H1 (cell line): ENCODE measurements around the gene PLAU. TPM values are rescaled to one million over a fixed set of nuclear protein-coding genes. Genes with fewer than 3 reads are reported as not detected.

Source experiments
- CTCF ChIA-PET: fragments of 300-600 bp; sonication (Branson Sonifier 250); formaldehyde crosslinking; loops from one replicate; lab custom pipeline; 2021; ENCODE audit not compliant: partially characterized antibody; lab: Charles Lee
- POLR2A ChIA-PET: fragments of 300-600 bp; sonication (Branson Sonifier 250); formaldehyde crosslinking; loops from one replicate; lab custom pipeline; 2021; ENCODE audit warnings: inconsistent platforms; ENCODE audit not compliant: partially characterized antibody; lab: Charles Lee
- DNase-seq, 2 experiments: peaks; one replicate each; pipeline versions ENCODE4 v3.0.0 to v3.0.0-alpha.2; 2010 to 2022; ENCODE audit warnings: low spot score in 2 of 2, low read depth in 1 of 2, mixed read lengths in 1 of 2
- FAIRE-seq: peaks from 2 replicates; lab custom pipeline; 2011; peaks lifted over from hg19 to GRCh38; lab: Jason Lieb, UNC
- H2AFZ ChIP-seq: 2 replicates; pipeline ENCODE4 v1.8.1; 2012; ENCODE audit warnings: low read length, inconsistent platforms
- H2AK5ac ChIP-seq: 2 replicates; pipeline ENCODE4 v1.6.1; 2013; ENCODE audit warnings: low read depth, low read length
- H2BK120ac ChIP-seq: replicated peaks from 2 replicates; pipeline ENCODE3; 2013; ENCODE audit warnings: low read depth, low read length, inconsistent platforms
- H2BK12ac ChIP-seq: 2 replicates; pipeline ENCODE4 v1.6.1; 2013; ENCODE audit warnings: low read depth, low read length
- H2BK15ac ChIP-seq: 2 replicates; pipeline ENCODE4 v1.6.1; 2013; ENCODE audit warnings: low read length
- H2BK20ac ChIP-seq: 2 replicates; pipeline ENCODE4 v1.6.1; 2013; ENCODE audit warnings: low read length
- H2BK5ac ChIP-seq: 2 replicates; pipeline ENCODE4 v1.6.1; 2013; ENCODE audit warnings: low read depth, low read length
- H3K14ac ChIP-seq: 2 replicates; pipeline ENCODE4 v1.6.1; 2013; ENCODE audit warnings: inconsistent platforms; ENCODE audit not compliant: insufficient read length
- H3K18ac ChIP-seq: 2 replicates; pipeline ENCODE4 v1.6.1; 2013; ENCODE audit warnings: low read length; ENCODE audit errors: extremely low read depth
- H3K23ac ChIP-seq: 2 replicates; pipeline ENCODE4 v1.6.1; 2013; ENCODE audit warnings: inconsistent platforms; ENCODE audit not compliant: insufficient read length
- H3K23me2 ChIP-seq: 2 replicates; pipeline ENCODE4 v1.6.1; 2013; ENCODE audit warnings: low read depth, low read length
- H3K27ac ChIP-seq: 2 replicates; pipeline ENCODE4 v1.6.1; 2011; ENCODE audit warnings: low read depth, low read length, inconsistent platforms
- H3K27me3 ChIP-seq, 4 experiments: replicated peaks in 1 of 4; 1 replicate in 1 of 4; 2 replicates in 3 of 4; pipeline versions ENCODE4 v1.6.1 to v1.8.1; 2011 to 2013; ENCODE audit warnings: low read length in 3 of 4, mild to moderate bottlenecking in 3 of 4, inconsistent platforms in 2 of 4, mixed read lengths in 2 of 4, moderate library complexity in 1 of 4; ENCODE audit not compliant: control insufficient read depth in 3 of 4, insufficient read depth in 3 of 4; ENCODE audit errors: extremely low read depth in 1 of 4
- H3K36me3 ChIP-seq, 4 experiments: 2 replicates each; pipeline versions ENCODE4 v1.6.1 to v1.8.1; 2011 to 2013; ENCODE audit warnings: mild to moderate bottlenecking in 4 of 4, low read length in 3 of 4, moderate library complexity in 2 of 4, control low read depth in 1 of 4, inconsistent platforms in 1 of 4; ENCODE audit not compliant: insufficient read depth in 4 of 4, control insufficient read depth in 2 of 4
- H3K4ac ChIP-seq: replicated peaks from 2 replicates; pipeline ENCODE3; 2013; ENCODE audit warnings: low read length, low read depth, mixed read lengths, inconsistent platforms; ENCODE audit not compliant: insufficient read length
- H3K4me1 ChIP-seq, 4 experiments: replicated peaks in 1 of 4; 1 replicate in 1 of 4; 2 replicates in 3 of 4; pipeline versions ENCODE4 v1.6.1 to v1.8.1; 2011 to 2013; ENCODE audit warnings: low read length in 3 of 4, inconsistent platforms in 2 of 4, mixed read lengths in 1 of 4; ENCODE audit not compliant: insufficient read depth in 4 of 4, control insufficient read depth in 3 of 4
- H3K4me2 ChIP-seq, 2 experiments: 2 replicates each; pipeline versions ENCODE4 v1.6.1 to v1.8.1; 2011 to 2013; ENCODE audit warnings: low read depth in 2 of 2, low read length in 2 of 2, control low read depth in 1 of 2, inconsistent platforms in 1 of 2, mild to moderate bottlenecking in 1 of 2; ENCODE audit not compliant: insufficient read depth in 1 of 2
- H3K4me3 ChIP-seq, 4 experiments: fragments of 200-600, 300-600 bp in 1 of 4; sonication (generic), shearing (Covaris generic), sonication (Bioruptor Twin) in 1 of 4; 2 replicates each; pipeline versions ENCODE4 v1.5.1 to v1.8.1; 2011 to 2016; ENCODE audit warnings: low read length in 4 of 4, low read depth in 3 of 4, control low read depth in 2 of 4, inconsistent platforms in 2 of 4, mild to moderate bottlenecking in 2 of 4, mixed read lengths in 1 of 4, moderate library complexity in 1 of 4; ENCODE audit not compliant: insufficient read depth in 2 of 4; ENCODE audit errors: extremely low read depth in 1 of 4
- H3K56ac ChIP-seq: replicated peaks from 2 replicates; pipeline ENCODE3; 2013; ENCODE audit warnings: low read depth, mild to moderate bottlenecking, mixed read lengths, low read length, inconsistent platforms; ENCODE audit not compliant: insufficient read length
- H3K79me1 ChIP-seq: 2 replicates; pipeline ENCODE4 v1.6.1; 2013; ENCODE audit warnings: low read depth, low read length, control low read depth
- H3K79me2 ChIP-seq, 2 experiments: 2 replicates each; pipeline versions ENCODE4 v1.6.1 to v1.8.1; 2012 to 2013; ENCODE audit warnings: low read length in 2 of 2, mild to moderate bottlenecking in 2 of 2, inconsistent platforms in 1 of 2; ENCODE audit not compliant: insufficient read depth in 2 of 2, control insufficient read depth in 1 of 2
- H3K9ac ChIP-seq, 4 experiments: replicated peaks in 1 of 4; 1 replicate in 1 of 4; 2 replicates in 3 of 4; pipeline versions ENCODE4 v1.6.1 to v1.8.1; 2011 to 2013; ENCODE audit warnings: low read depth in 3 of 4, low read length in 3 of 4, control low read depth in 2 of 4, mild to moderate bottlenecking in 2 of 4, moderate library complexity in 2 of 4, inconsistent platforms in 1 of 4; ENCODE audit errors: extremely low read depth in 1 of 4
- H3K9me3 ChIP-seq, 2 experiments: 2 replicates each; pipeline versions ENCODE4 v1.6.1 to v1.8.1; 2012 to 2013; ENCODE audit warnings: mild to moderate bottlenecking in 2 of 2, moderate library complexity in 2 of 2, control low read depth in 1 of 2, inconsistent platforms in 1 of 2, low read depth in 1 of 2, low read length in 1 of 2, mixed read lengths in 1 of 2; ENCODE audit not compliant: insufficient read depth in 2 of 2
- H4K20me1 ChIP-seq, 2 experiments: replicated peaks in 1 of 2; 2 replicates each; pipeline versions ENCODE3 to v1.8.1; 2011 to 2013; ENCODE audit warnings: inconsistent platforms in 2 of 2, low read length in 2 of 2, mild to moderate bottlenecking in 1 of 2; ENCODE audit not compliant: insufficient read depth in 2 of 2, control insufficient read depth in 1 of 2
- H4K5ac ChIP-seq: 2 replicates; pipeline ENCODE4 v1.6.1; 2013; ENCODE audit warnings: low read length, low read depth, mixed read lengths, inconsistent platforms; ENCODE audit not compliant: insufficient read length
- H4K8ac ChIP-seq: 2 replicates; pipeline ENCODE4 v1.8.0; 2013; ENCODE audit warnings: mild to moderate bottlenecking, moderate library complexity, low read length, inconsistent platforms; ENCODE audit not compliant: insufficient read depth; ENCODE audit errors: extremely low read depth
- H4K91ac ChIP-seq: replicated peaks from 2 replicates; pipeline ENCODE3; 2013; ENCODE audit warnings: low read length, mixed read lengths, inconsistent platforms; ENCODE audit not compliant: insufficient read length
- ATF3 ChIP-seq: IDR thresholded peaks from 2 replicates; pipeline ENCODE4 v1.6.1; 2011; ENCODE audit warnings: low read depth, mild to moderate bottlenecking, low read length; ENCODE audit not compliant: insufficient read depth
- CEBPB ChIP-seq: IDR thresholded peaks from 2 replicates; pipeline ENCODE4 v1.6.1; 2012; ENCODE audit warnings: low read depth, low read length
- CTBP2 ChIP-seq: IDR thresholded peaks from 2 replicates; pipeline ENCODE4 v1.7.0; 2011; ENCODE audit warnings: borderline replicate concordance, mild to moderate bottlenecking, moderate library complexity, mixed read lengths, low read length; ENCODE audit not compliant: insufficient read depth, insufficient read length
- EZH2 ChIP-seq: fragments of 200-600 bp; sonication (generic); IDR thresholded peaks from 2 replicates; pipeline ENCODE4 v1.7.1; 2012; ENCODE audit warnings: low read depth, mild to moderate bottlenecking, moderate library complexity, low read length, inconsistent platforms; ENCODE audit not compliant: severe bottlenecking
- NRF1 ChIP-seq: IDR thresholded peaks from 2 replicates; pipeline ENCODE4 v1.6.1; 2011; ENCODE audit warnings: mild to moderate bottlenecking, low read depth, low read length, improper control_type of control experiment
- RBBP5 ChIP-seq: IDR thresholded peaks from 2 replicates; pipeline ENCODE4 v1.7.1; 2012; ENCODE audit warnings: low read depth, mild to moderate bottlenecking, inconsistent platforms, low read length, moderate library complexity, borderline replicate concordance
- SAP30 ChIP-seq: fragments of 300-600 bp; sonication (generic); IDR thresholded peaks from 2 replicates; pipeline ENCODE4 v1.7.1; 2012; ENCODE audit warnings: low read length, moderate library complexity, mild to moderate bottlenecking, inconsistent platforms; ENCODE audit not compliant: insufficient read depth, insufficient replicate concordance
- SIN3A ChIP-seq, 2 experiments: IDR thresholded peaks in 1 of 2; conservative IDR thresholded peaks in 1 of 2; 2 replicates each; pipeline ENCODE4 v1.6.1; 2011 to 2012; ENCODE audit warnings: low read length in 2 of 2, improper control_type of control experiment in 1 of 2, low read depth in 1 of 2, mild to moderate bottlenecking in 1 of 2
- SP2 ChIP-seq: IDR thresholded peaks from 2 replicates; pipeline ENCODE4 v1.6.1; 2012; ENCODE audit warnings: mild to moderate bottlenecking, low read length, inconsistent platforms
- TAF1 ChIP-seq: IDR thresholded peaks from 2 replicates; pipeline ENCODE4 v1.6.1; 2011; ENCODE audit warnings: mild to moderate bottlenecking, low read depth, low read length
- WGBS, 2 experiments: shearing (Covaris generic) in 1 of 2; methylation state at CpG; one replicate each; pipeline versions ENCODE4 v1.1.6 to v1.1.7; 2013 to 2015; ENCODE audit warnings: low lambda C conversion rate in 2 of 2, mixed read lengths in 2 of 2, inconsistent platforms in 1 of 2, low coverage in 1 of 2, missing lambda C conversion rate in 1 of 2; ENCODE audit not compliant: insufficient replicate concordance in 2 of 2, insufficient coverage in 1 of 2, insufficient read length in 1 of 2; ENCODE audit errors: extremely low coverage in 1 of 2, missing lambda C conversion rate in 1 of 2; 5-methylcytosine and 5-hydroxymethylcytosine counted together
- polyA plus RNA-seq, 7 experiments: library from polyadenylated mRNA; depleted of rRNA in 3 of 7; stranded (reverse) in 5 of 7; unstranded in 2 of 7; fragments of >200 nt in 5 of 7; fragments of 200-250 nt in 2 of 7; gene quantifications; 1 replicate in 5 of 7; 2 replicates in 1 of 7; 4 replicates in 1 of 7; pipeline versions ENCODE4 v1.2.1 to v1.2.3, GENCODE V29; 2011 to 2013; ENCODE audit warnings: missing spikeins in 2 of 7, mixed read lengths in 2 of 7
- total RNA-seq: library from RNA; stranded (reverse); fragmentation: NEBNext Ultra II Directional; extraction: Animal tissue kit (Norgen Biotek cat#: 25700); gene quantifications from 2 replicates; pipeline ENCODE4 v1.2.1, GENCODE V29; 2021
- TF ChIP-seq, protein P1 (sequence below): IDR thresholded peaks from 2 replicates; pipeline ENCODE4 v1.6.1; 2012; ENCODE audit warnings: low read length, inconsistent platforms

The PLAU gene
- total and polyA plus RNA-seq, 2 of the 8 experiments (the other 6 are each of a cell fraction or from before 2014, with no cell fraction given) = 16.2 to 26.1 TPM

DNA sequence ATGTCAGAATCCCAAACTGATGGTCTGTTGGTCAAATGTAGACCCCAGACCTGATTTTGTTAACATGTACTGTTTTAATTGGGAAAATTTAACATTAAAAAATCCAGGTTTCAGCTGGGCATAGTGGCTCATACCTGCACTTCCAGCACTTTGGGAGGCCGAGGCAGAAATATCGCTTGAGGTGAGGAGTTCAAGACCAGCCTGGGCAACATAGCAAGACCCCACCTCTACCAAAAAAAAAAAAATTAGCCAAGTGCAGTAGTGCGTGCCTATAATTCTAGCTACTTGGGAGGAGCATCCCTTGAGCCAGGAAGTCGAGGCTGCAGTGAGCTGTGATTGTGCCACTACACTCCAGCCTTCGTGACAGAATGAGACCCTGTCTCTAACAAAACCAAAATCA is 20.7 kb upstream of the PLAU start:
- Histone ChIP-seq H3K79me2 (no peaks in the 10 kb centered on the region), H3K27me3 (no peaks in the 10 kb centered on the region), H3K56ac (no peak overlapping the region), H4K20me1 (no peaks in the 10 kb centered on the region), H3K23me2 (no peaks in the 10 kb centered on the region), H2AK5ac (no peak overlapping the region), H3K4me2 (no peak overlapping the region), H2AFZ (no peak overlapping the region), H4K91ac (no peak overlapping the region), H2BK15ac (no peak overlapping the region), H2BK12ac (no peak overlapping the region), H2BK5ac (no peak overlapping the region), H3K4me1 (peaks cover 1 to 9% (median 5%) of the 10 kb centered on the region in 4 experiments; a peak in 5 of 7 replicates), H2BK120ac (no peak overlapping the region), H3K4ac (no peak overlapping the region), H3K36me3 (no peaks in the 10 kb centered on the region), H3K18ac (no peak overlapping the region), H3K4me3 (no peak overlapping the region), H2BK20ac (no peak overlapping the region), H3K9ac (no peak overlapping the region), H3K27ac (no peak overlapping the region), H3K9me3 (no peaks in the 10 kb centered on the region), H3K79me1 (no peaks in the 10 kb centered on the region), H4K8ac (no peak overlapping the region), H3K14ac (no peak overlapping the region), H4K5ac (no peak overlapping the region), H3K23ac (no peak overlapping the region)
- WGBS, 2 experiments = 94% methylated on average over 5 of the region's 5 CpGs; no CpG with 5 or more reads in 1 of the 2 experiments
- DNase-seq = no peak
- POLR2A ChIA-PET = interaction anchor here (0.7 to 3.2 kb wide), 9 partner anchors 10 to 187 kb away, joined by 3 to 11 read pairs (median 3); partner anchors contain the start of gene PLAU
- CTCF ChIA-PET = interaction anchor here (0.7 to 27.0 kb wide), 11 partner anchors 11 to 190 kb away, joined by 3 to 681 read pairs (median 10); partner anchors contain the start of gene PLAU
- FAIRE-seq = no peak
- TF ChIP-seq, protein P1, sequence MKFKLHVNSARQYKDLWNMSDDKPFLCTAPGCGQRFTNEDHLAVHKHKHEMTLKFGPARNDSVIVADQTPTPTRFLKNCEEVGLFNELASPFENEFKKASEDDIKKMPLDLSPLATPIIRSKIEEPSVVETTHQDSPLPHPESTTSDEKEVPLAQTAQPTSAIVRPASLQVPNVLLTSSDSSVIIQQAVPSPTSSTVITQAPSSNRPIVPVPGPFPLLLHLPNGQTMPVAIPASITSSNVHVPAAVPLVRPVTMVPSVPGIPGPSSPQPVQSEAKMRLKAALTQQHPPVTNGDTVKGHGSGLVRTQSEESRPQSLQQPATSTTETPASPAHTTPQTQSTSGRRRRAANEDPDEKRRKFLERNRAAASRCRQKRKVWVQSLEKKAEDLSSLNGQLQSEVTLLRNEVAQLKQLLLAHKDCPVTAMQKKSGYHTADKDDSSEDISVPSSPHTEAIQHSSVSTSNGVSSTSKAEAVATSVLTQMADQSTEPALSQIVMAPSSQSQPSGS = no peak
- no peak for TF ChIP-seq EZH2
- no peak for TF ChIP-seq SAP30
- no peak for TF ChIP-seq CTBP2
- TF ChIP-seq CEBPB = no peak
- TF ChIP-seq NRF1 = no peak
- no peak for TF ChIP-seq RBBP5
- TF ChIP-seq TAF1 = no peak
- no peak for TF ChIP-seq SP2
- no peak for TF ChIP-seq SIN3A (conservative IDR thresholded peaks at IDR 0.05 in 1 of 2, IDR thresholded peaks at IDR 0.05 in 1 of 2; ENCODE audit: low read depth in 1 of 2, low read length in 2 of 2)
- no peak for TF ChIP-seq ATF3
